Measurements from ENCODE around the gene EXOC3L4. TPM values are rescaled to one million over a fixed set of nuclear protein-coding genes. Genes with fewer than 3 reads are reported as not detected.
A peak's percentile ranks its signal among the peaks of the same experiment; 100 is the strongest.
"Not testable (repeated sequence)": the region's sequence is repeated elsewhere in the genome, so short reads cannot be mapped to it uniquely, and the experiment has no call there.

EXOC3L4 gene
- total RNA-seq, 1 experiment from 2014 or later, result not detected

GRCh38 chr14:103118018-103118662 is 23.6 kb downstream of the EXOC3L4 start:
- H3K4me2 ChIP-seq (ENCODE audit: low read depth, low read length, poor library complexity, severe bottlenecking), result no peak overlapping the region
- H3K4me3 ChIP-seq (ENCODE audit: low read length), result no peak overlapping the region
- peaks cover 17% of the 10 kb centered on the region for H3K4me1 ChIP-seq (ENCODE audit: low read length)
- H3K9ac ChIP-seq (ENCODE audit: low read length), result no peak overlapping the region
- peaks cover 17% of the 10 kb centered on the region for H4K20me1 ChIP-seq (ENCODE audit: insufficient read depth, low read depth, low read length)
- H3K36me3 ChIP-seq (ENCODE audit: insufficient read depth, low read length), result no peaks in the 10 kb centered on the region
- H3K27me3 ChIP-seq (ENCODE audit: low read length), result no peaks in the 10 kb centered on the region
- no peak overlapping the region for H3K27ac ChIP-seq (ENCODE audit: low read length)
- H2AFZ ChIP-seq (ENCODE audit: low read length), result no peak overlapping the region
- H3K9me2 ChIP-seq (replicated peaks; ENCODE audit: insufficient read depth, low read length), result no peaks in the 10 kb centered on the region
- no peaks in the 10 kb centered on the region for H3K79me2 ChIP-seq (ENCODE audit: low read length)
- no peak for DNase-seq
- no peaks in the 10 kb centered on the region for H3K9me3 ChIP-seq (ENCODE audit: low read length)

- Histone ChIP-seq H3K4me2 (ENCODE audit: low read depth, low read length, poor library complexity, severe bottlenecking) (no peak overlapping the region), H3K27ac (ENCODE audit: low read length) (no peak overlapping the region), H3K79me2 (ENCODE audit: low read length) (no peaks in the 10 kb centered on the region), H3K27me3 (ENCODE audit: low read length) (no peaks in the 10 kb centered on the region), H3K9ac (ENCODE audit: low read length) (no peak overlapping the region), H3K9me3 (ENCODE audit: low read length) (no peaks in the 10 kb centered on the region), H3K4me3 (ENCODE audit: low read length) (no peak overlapping the region), H3K36me3 (ENCODE audit: insufficient read depth, low read length) (no peaks in the 10 kb centered on the region), H4K20me1 (ENCODE audit: insufficient read depth, low read depth, low read length) (peaks cover 17% of the 10 kb centered on the region), H3K4me1 (ENCODE audit: low read length) (peaks cover 21% of the 10 kb centered on the region), H2AFZ (ENCODE audit: low read length) (no peak overlapping the region), H3K9me2 (replicated peaks; ENCODE audit: insufficient read depth, low read length) (no peaks in the 10 kb centered on the region)
- DNase-seq, result no peak
Observed at GRCh38 chr14:103118663-103119404, 24.3 kb downstream of the EXOC3L4 start.

- H3K79me2 ChIP-seq (ENCODE audit: low read length); H3K4me2 ChIP-seq (ENCODE audit: low read depth, low read length, poor library complexity, severe bottlenecking); H3K9me3 ChIP-seq (ENCODE audit: low read length); H3K4me3 ChIP-seq (ENCODE audit: low read length); DNase-seq; H3K9me2 ChIP-seq (replicated peaks; ENCODE audit: insufficient read depth, low read length); H3K9ac ChIP-seq (ENCODE audit: low read length); H3K27me3 ChIP-seq (ENCODE audit: low read length); H3K36me3 ChIP-seq (ENCODE audit: insufficient read depth, low read length); H3K27ac ChIP-seq (ENCODE audit: low read length); H2AFZ ChIP-seq (ENCODE audit: low read length): not testable (repeated sequence)
- peaks cover 21% of the 10 kb centered on the region for H3K4me1 ChIP-seq (ENCODE audit: low read length)
- H4K20me1 ChIP-seq (ENCODE audit: insufficient read depth, low read depth, low read length), result peaks cover 17% of the 10 kb centered on the region
Observed at GRCh38 chr14:103119527-103119926, 25.0 kb downstream of the EXOC3L4 start.

- Histone ChIP-seq H3K4me2 (ENCODE audit: low read depth, low read length, poor library complexity, severe bottlenecking) (no peak overlapping the region), H3K4me3 (ENCODE audit: low read length) (no peak overlapping the region), H4K20me1 (ENCODE audit: insufficient read depth, low read depth, low read length) (peaks cover 23% of the 10 kb centered on the region), H3K36me3 (ENCODE audit: insufficient read depth, low read length) (no peaks in the 10 kb centered on the region), H3K9me3 (ENCODE audit: low read length) (no peaks in the 10 kb centered on the region), H3K9me2 (replicated peaks; ENCODE audit: insufficient read depth, low read length) (no peaks in the 10 kb centered on the region), H3K27me3 (ENCODE audit: low read length) (no peaks in the 10 kb centered on the region), H3K9ac (ENCODE audit: low read length) (no peak overlapping the region), H3K79me2 (ENCODE audit: low read length) (no peaks in the 10 kb centered on the region), H3K4me1 (ENCODE audit: low read length) (peaks cover 17% of the 10 kb centered on the region), H3K27ac (ENCODE audit: low read length) (no peak overlapping the region), H2AFZ (ENCODE audit: low read length) (no peak overlapping the region)
- DNase-seq, result no peak
Observed at GRCh38 chr14:103121121-103121845, 26.8 kb downstream of the EXOC3L4 start.

GRCh38 chr14:103121846-103122584 is 27.5 kb downstream of the EXOC3L4 start:
- DNase-seq, result peak; percentile 91
- Histone ChIP-seq H3K27me3 (ENCODE audit: low read length) (no peaks in the 10 kb centered on the region), H3K4me1 (ENCODE audit: low read length) (peaks cover 17% of the 10 kb centered on the region), H3K36me3 (ENCODE audit: insufficient read depth, low read length) (no peaks in the 10 kb centered on the region), H3K9me2 (replicated peaks; ENCODE audit: insufficient read depth, low read length) (no peaks in the 10 kb centered on the region), H2AFZ (ENCODE audit: low read length) (no peak overlapping the region), H3K9ac (ENCODE audit: low read length) (0 out of 2 replicates have a peak overlapping the region, but pooled peaks have one; percentile 17), H3K4me2 (ENCODE audit: low read depth, low read length, poor library complexity, severe bottlenecking) (peak overlapping the region; percentile 29), H3K79me2 (ENCODE audit: low read length) (no peaks in the 10 kb centered on the region), H4K20me1 (ENCODE audit: insufficient read depth, low read depth, low read length) (peaks cover 23% of the 10 kb centered on the region), H3K27ac (ENCODE audit: low read length) (no peak overlapping the region), H3K4me3 (ENCODE audit: low read length) (0 out of 2 replicates have a peak overlapping the region, but pooled peaks have one; percentile 18), H3K9me3 (ENCODE audit: low read length) (no peaks in the 10 kb centered on the region)

DNA sequence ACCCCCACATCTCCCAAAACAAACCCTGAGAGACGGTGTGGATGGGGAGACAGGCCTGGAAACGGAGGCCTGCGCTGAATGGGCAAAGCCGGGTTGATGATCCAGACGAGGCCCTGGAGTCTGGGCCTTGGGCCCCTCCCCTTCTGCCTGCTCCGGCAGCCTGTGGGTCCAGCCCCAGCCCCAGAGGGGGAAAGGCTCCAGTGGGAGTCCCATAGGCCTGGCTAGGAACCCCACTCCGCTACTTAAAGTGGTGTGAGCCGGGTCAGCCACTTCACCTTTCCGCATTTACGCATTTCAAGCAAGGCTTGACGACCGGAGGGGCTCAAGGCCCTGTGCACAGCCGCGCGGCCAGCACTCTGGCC is 28.0 kb downstream of the EXOC3L4 start:
- Histone ChIP-seq H3K79me2 (ENCODE audit: low read length) (no peaks in the 10 kb centered on the region), H3K27ac (ENCODE audit: low read length) (no peak overlapping the region), H2AFZ (ENCODE audit: low read length) (no peak overlapping the region), H3K9ac (ENCODE audit: low read length) (0 out of 2 replicates have a peak overlapping the region, but pooled peaks have one; percentile 17), H3K4me2 (ENCODE audit: low read depth, low read length, poor library complexity, severe bottlenecking) (peak overlapping the region; percentile 29), H3K9me2 (replicated peaks; ENCODE audit: insufficient read depth, low read length) (no peaks in the 10 kb centered on the region), H3K27me3 (ENCODE audit: low read length) (no peaks in the 10 kb centered on the region), H3K4me3 (ENCODE audit: low read length) (peak overlapping the region; percentile 18; the same call in 1 of the 2 replicates), H3K4me1 (ENCODE audit: low read length) (peaks cover 17% of the 10 kb centered on the region), H3K36me3 (ENCODE audit: insufficient read depth, low read length) (no peaks in the 10 kb centered on the region), H3K9me3 (ENCODE audit: low read length) (no peaks in the 10 kb centered on the region), H4K20me1 (ENCODE audit: insufficient read depth, low read depth, low read length) (peaks cover 23% of the 10 kb centered on the region)
- DNase-seq, result no peak

DNA sequence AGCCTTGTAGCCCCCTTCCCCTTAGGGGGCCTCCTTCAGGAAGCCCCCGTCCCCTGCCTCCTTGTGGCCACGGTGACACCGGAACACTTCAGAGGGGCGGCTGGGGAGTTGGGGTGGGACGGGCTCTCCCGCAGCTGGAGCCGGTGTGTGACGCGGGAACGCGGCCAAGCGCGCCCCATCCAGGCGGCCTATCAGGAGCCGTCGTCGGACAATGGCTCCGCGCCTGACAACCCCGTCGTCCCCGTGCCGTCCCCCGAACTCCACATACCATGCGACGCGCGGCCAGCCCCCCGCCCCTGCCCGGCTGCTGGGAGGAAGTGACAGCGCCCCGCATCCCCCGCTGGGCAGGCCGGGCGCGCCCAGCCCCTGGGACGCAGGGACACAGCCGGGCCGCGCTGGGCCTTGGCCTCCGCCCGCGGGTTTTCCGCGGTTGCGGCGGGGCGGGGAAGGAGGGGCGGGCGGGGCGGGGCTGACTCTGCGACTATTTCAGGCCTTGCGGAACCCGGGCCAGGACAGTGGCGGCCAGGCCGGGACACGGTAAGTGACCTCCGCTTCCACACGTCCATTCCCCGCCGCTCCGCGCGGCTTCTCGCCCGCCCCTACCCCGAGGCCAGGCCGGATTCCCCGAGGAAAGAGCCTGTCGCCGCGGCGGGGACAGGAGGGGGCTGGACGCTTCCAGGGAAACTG is 28.6 kb downstream of the EXOC3L4 start, which contains the start of gene TNFAIP2:
Gene TNFAIP2 (plus strand): TSS at position 515 of the 687 bp plus-strand sequence. CDS start 2,997 bp downstream, outside the sequence.
- no peak within 1 kb of the TSS for H2AFZ ChIP-seq (ENCODE audit: low read length)
- no peak within 1 kb of the TSS for H3K27ac ChIP-seq (ENCODE audit: low read length)
- H3K79me2 ChIP-seq (ENCODE audit: low read length), result no peaks in the 10 kb centered on the region
- no peak for DNase-seq
- H3K4me2 ChIP-seq (ENCODE audit: low read depth, low read length, poor library complexity, severe bottlenecking), result peak within 1 kb of the TSS; percentile 29
- peaks cover 23% of the 10 kb centered on the region for H4K20me1 ChIP-seq (ENCODE audit: insufficient read depth, low read depth, low read length)
- H3K9me3 ChIP-seq (ENCODE audit: low read length), result no peaks in the 10 kb centered on the region
- H3K27me3 ChIP-seq (ENCODE audit: low read length), result no peaks in the 10 kb centered on the region
- H3K9me2 ChIP-seq (replicated peaks; ENCODE audit: insufficient read depth, low read length), result no peaks in the 10 kb centered on the region
- H3K4me1 ChIP-seq (ENCODE audit: low read length), result peaks cover 17% of the 10 kb centered on the region
- H3K4me3 ChIP-seq (ENCODE audit: low read length), result peak within 1 kb of the TSS; percentile 18; the same call in 1 of the 2 replicates
- 0 out of 2 replicates have a peak within 1 kb of the TSS, but pooled peaks have one; percentile 17 for H3K9ac ChIP-seq (ENCODE audit: low read length)
- H3K36me3 ChIP-seq (ENCODE audit: insufficient read depth, low read length), result no peaks in the 10 kb centered on the region
